Thyroid gland (tissue), 4 donors: Measurements from ENCODE around the gene ZNF555.

Source experiments
- POLR2A ChIP-seq, 2 donors: fragments of 450-650 bp; IDR thresholded peaks; one replicate each; pipeline ENCODE4 v1.6.1; 2017; ENCODE audit warnings: antibody characterized with exemption in 2 of 2, mild to moderate bottlenecking in 2 of 2, moderate library complexity in 1 of 2
- TF ChIP-seq, protein P1 (sequence below), 6 experiments: fragments of 200-600 bp in 3 of 6; fragments of 450-650 bp in 3 of 6; sonication (generic) in 3 of 6; IDR thresholded peaks; one replicate each; pipeline ENCODE4 v1.5.1; 2016 to 2019; ENCODE audit warnings: antibody characterized with exemption in 6 of 6, mild to moderate bottlenecking in 2 of 6, inconsistent platforms in 1 of 6, moderate library complexity in 1 of 6

DNA sequence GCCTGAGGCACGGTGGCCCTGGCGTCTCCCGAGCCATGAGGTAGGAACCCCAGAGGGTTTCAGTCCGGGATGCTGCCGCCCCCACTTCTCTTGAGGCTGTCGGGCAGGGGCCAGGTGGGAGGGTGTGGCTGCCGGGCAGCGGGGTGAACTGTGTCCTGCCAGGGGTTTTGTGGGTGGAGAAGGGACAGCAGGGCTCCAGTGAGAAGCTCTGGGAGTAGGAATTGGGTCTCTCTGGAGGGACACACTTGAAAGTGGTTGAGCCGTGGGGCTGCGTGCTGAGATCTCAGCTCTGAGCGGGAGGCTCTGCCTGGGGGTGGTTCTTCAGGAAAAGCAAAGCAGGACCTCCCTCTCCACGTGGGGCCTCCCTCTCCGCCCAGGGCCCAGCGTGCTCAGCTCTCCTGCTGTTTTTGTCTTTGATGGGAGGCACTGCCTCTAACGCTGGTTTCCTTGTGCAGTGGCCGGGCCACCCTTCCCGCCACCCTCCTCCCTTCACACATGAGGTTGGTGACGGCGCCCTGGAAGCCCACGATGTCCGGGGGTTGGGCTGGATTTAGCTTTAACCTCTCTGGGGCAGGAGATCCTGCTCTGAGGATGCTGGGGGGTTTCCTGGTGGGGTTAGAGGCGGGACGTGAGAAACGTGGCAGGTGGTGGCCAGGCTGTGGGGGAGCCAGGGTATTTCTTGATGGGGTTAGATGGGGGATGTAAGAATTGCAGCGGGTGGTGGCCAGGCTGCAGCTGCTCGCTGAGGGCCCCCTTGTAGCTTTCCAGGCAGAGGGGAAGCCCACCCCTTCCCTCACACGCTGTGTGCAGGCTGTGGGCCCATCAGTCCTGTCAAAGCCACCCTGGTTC is 36.9 kb upstream of the ZNF555 start:
- TF ChIP-seq, protein P1, sequence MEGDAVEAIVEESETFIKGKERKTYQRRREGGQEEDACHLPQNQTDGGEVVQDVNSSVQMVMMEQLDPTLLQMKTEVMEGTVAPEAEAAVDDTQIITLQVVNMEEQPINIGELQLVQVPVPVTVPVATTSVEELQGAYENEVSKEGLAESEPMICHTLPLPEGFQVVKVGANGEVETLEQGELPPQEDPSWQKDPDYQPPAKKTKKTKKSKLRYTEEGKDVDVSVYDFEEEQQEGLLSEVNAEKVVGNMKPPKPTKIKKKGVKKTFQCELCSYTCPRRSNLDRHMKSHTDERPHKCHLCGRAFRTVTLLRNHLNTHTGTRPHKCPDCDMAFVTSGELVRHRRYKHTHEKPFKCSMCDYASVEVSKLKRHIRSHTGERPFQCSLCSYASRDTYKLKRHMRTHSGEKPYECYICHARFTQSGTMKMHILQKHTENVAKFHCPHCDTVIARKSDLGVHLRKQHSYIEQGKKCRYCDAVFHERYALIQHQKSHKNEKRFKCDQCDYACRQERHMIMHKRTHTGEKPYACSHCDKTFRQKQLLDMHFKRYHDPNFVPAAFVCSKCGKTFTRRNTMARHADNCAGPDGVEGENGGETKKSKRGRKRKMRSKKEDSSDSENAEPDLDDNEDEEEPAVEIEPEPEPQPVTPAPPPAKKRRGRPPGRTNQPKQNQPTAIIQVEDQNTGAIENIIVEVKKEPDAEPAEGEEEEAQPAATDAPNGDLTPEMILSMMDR (IDR thresholded peaks at IDR 0.05): no peak
- TF ChIP-seq POLR2A (IDR thresholded peaks at IDR 0.05): no peak
